HCT116 (cell line): ENCODE results near the gene CHRM3. TPM values are rescaled to one million over a fixed set of nuclear protein-coding genes. Genes with fewer than 3 reads are reported as not detected.

Experiments used
- ATAC-seq: fragments of 200-7000 bp; cut with Tn5 transposase; 2 replicates; pipeline ENCODE4 v1.9.1; 2020; ENCODE audit warnings: mild to moderate bottlenecking, moderate library complexity
- BruUV-seq: library from RNA; stranded (reverse); fragments of 400-500 nt; replicated peaks from 2 replicates; lab custom pipeline; 2021; lab: Mats Ljungman, UMichigan
- CTCF ChIA-PET: fragments of 300-600 bp; sonication (Branson Sonifier 250); formaldehyde crosslinking; loops from one replicate; lab custom pipeline; 2021; ENCODE audit warnings: antibody characterized with exemption; lab: Charles Lee
- POLR2A ChIA-PET: fragments of 300-600, 350-600 bp; sonication (Branson Sonifier 250); formaldehyde crosslinking; loops from one replicate; lab custom pipeline; 2021; ENCODE audit warnings: antibody characterized with exemption; lab: Charles Lee
- RAD21 ChIA-PET, 2 experiments: fragments of 300-600 bp; sonication (Branson Sonifier 250); formaldehyde crosslinking; loops; one replicate each; lab custom pipeline; 2023; ENCODE audit warnings: low total read pairs in 2 of 2; ENCODE audit not compliant: uncharacterized antibody in 2 of 2, unreplicated experiment in 2 of 2, low non-redundant PET in 1 of 2; lab: Charles Lee
- DNase-seq: peaks from one replicate; pipeline ENCODE4 v3.0.0-alpha.2; 2010; ENCODE audit warnings: low read depth, low spot score
- H2AFZ ChIP-seq: fragments of 200-600 bp; shearing (Covaris generic), sonication (generic); 2 replicates; pipeline ENCODE4 v1.6.1; 2017; ENCODE audit warnings: low read depth, mixed run types, mixed read lengths, antibody characterized with exemption, low read length; ENCODE audit not compliant: poor library complexity, severe bottlenecking
- H3K27ac ChIP-seq: 2 replicates; pipeline ENCODE4 v1.5.1; 2012; ENCODE audit warnings: low read depth, low read length
- H3K27me3 ChIP-seq: fragments of 200-600 bp; sonication (generic); 2 replicates; pipeline ENCODE4 v1.6.1; 2016; ENCODE audit warnings: mixed run types, low read length, mixed read lengths; ENCODE audit not compliant: insufficient read depth
- H3K36me3 ChIP-seq, 2 experiments: fragments of 200-500 bp in 1 of 2; fragments of 200-600 bp in 1 of 2; sonication (Bioruptor generic) in 1 of 2; sonication (generic) in 1 of 2; 2 replicates each; pipeline versions ENCODE4 v1.5.1 to v1.6.1; 2014 to 2016; ENCODE audit warnings: low read length in 2 of 2, inconsistent platforms in 1 of 2, mixed read lengths in 1 of 2, mixed run types in 1 of 2; ENCODE audit not compliant: insufficient read depth in 2 of 2, control insufficient read depth in 1 of 2
- H3K4me1 ChIP-seq, 2 experiments: fragments of 200-600 bp in 1 of 2; sonication (generic) in 1 of 2; 2 replicates each; pipeline versions ENCODE4 v1.5.1 to v1.6.1; 2012 to 2017; ENCODE audit warnings: low read length in 2 of 2, inconsistent platforms in 1 of 2, mild to moderate bottlenecking in 1 of 2, mixed read lengths in 1 of 2, mixed run types in 1 of 2, moderate library complexity in 1 of 2; ENCODE audit not compliant: insufficient read depth in 2 of 2, control insufficient read depth in 1 of 2
- H3K4me2 ChIP-seq: fragments of 200-600 bp; sonication (generic); 2 replicates; pipeline ENCODE4 v1.6.1; 2017; ENCODE audit warnings: mixed run types, low read length, mixed read lengths
- H3K4me3 ChIP-seq, 2 experiments: fragments of 200-600 bp in 1 of 2; sonication (generic) in 1 of 2; replicated peaks in 1 of 2; 2 replicates each; pipeline ENCODE4 v1.5.1; 2011 to 2016; ENCODE audit warnings: low read length in 2 of 2, control low read depth in 1 of 2, low read depth in 1 of 2, mild to moderate bottlenecking in 1 of 2, mixed read lengths in 1 of 2, mixed run types in 1 of 2
- H3K79me2 ChIP-seq: fragments of 200-600 bp; sonication (generic); 2 replicates; pipeline ENCODE4 v1.6.1; 2017; ENCODE audit warnings: mild to moderate bottlenecking, mixed run types, low read length, moderate library complexity, mixed read lengths; ENCODE audit not compliant: insufficient read depth
- H3K9ac ChIP-seq: fragments of 200-600 bp; sonication (generic); 2 replicates; pipeline ENCODE4 v1.6.1; 2016; ENCODE audit warnings: low read length, mixed read lengths
- H3K9me2 ChIP-seq: fragments of 200-600 bp; sonication (generic), shearing (Covaris generic); 2 replicates; pipeline ENCODE4 v1.6.1; 2017; ENCODE audit warnings: mixed run types, mild to moderate bottlenecking, moderate library complexity; ENCODE audit not compliant: insufficient read depth
- H3K9me3 ChIP-seq, 2 experiments: fragments of 200-500 bp in 1 of 2; fragments of 200-600 bp in 1 of 2; sonication (Bioruptor generic) in 1 of 2; sonication (generic) in 1 of 2; 2 replicates each; pipeline ENCODE4 v1.6.1; 2014 to 2017; ENCODE audit warnings: low read length in 2 of 2, mixed read lengths in 2 of 2, inconsistent platforms in 1 of 2, low read depth in 1 of 2, mild to moderate bottlenecking in 1 of 2, mixed run types in 1 of 2, moderate library complexity in 1 of 2; ENCODE audit not compliant: control insufficient read depth in 1 of 2, insufficient read depth in 1 of 2
- H4K20me1 ChIP-seq: fragments of 200-600 bp; sonication (generic), shearing (Covaris generic); 2 replicates; pipeline ENCODE4 v1.6.1; 2017; ENCODE audit warnings: mixed run types, mild to moderate bottlenecking, moderate library complexity; ENCODE audit not compliant: insufficient read depth
- ATF3 ChIP-seq: IDR thresholded peaks from 2 replicates; pipeline ENCODE4 v1.6.1; 2012
- CBX3 ChIP-seq: IDR thresholded peaks from 2 replicates; pipeline ENCODE4 v1.6.1; 2012; ENCODE audit warnings: low read depth
- CEBPB ChIP-seq: IDR thresholded peaks from 2 replicates; pipeline ENCODE4 v1.6.1; 2012; ENCODE audit warnings: low read depth
- CTCF ChIP-seq, 3 experiments: fragments of 200-600 bp in 1 of 3; sonication (generic) in 1 of 3; IDR thresholded peaks in 2 of 3; conservative IDR thresholded peaks in 1 of 3; 2 replicates each; pipeline ENCODE4 v1.5.1; 2012 to 2017; ENCODE audit warnings: low read depth in 2 of 3, low read length in 2 of 3, antibody characterized with exemption in 1 of 3, borderline replicate concordance in 1 of 3, control low read depth in 1 of 3, mild to moderate bottlenecking in 1 of 3, mixed read lengths in 1 of 3, mixed run types in 1 of 3, moderate library complexity in 1 of 3; ENCODE audit not compliant: insufficient read depth in 1 of 3
- EGR1 ChIP-seq: IDR thresholded peaks from 2 replicates; pipeline ENCODE4 v1.6.1; 2012; ENCODE audit warnings: low read depth
- ELF1 ChIP-seq: IDR thresholded peaks from 2 replicates; pipeline ENCODE4 v1.6.1; 2012; ENCODE audit warnings: low read depth, borderline replicate concordance
- EZH2 ChIP-seq: fragments of 200-600 bp; sonication (generic); IDR thresholded peaks from 2 replicates; pipeline ENCODE4 v1.6.1; 2017; ENCODE audit warnings: antibody characterized with exemption, mixed run types
- EZH2phosphoT487 ChIP-seq: fragments of 200-600 bp; IDR thresholded peaks from 2 replicates; pipeline ENCODE4 v1.6.1; 2018; ENCODE audit warnings: antibody characterized with exemption, borderline replicate concordance
- FOSL1 ChIP-seq: IDR thresholded peaks from 2 replicates; pipeline ENCODE4 v1.6.1; 2012; ENCODE audit warnings: low read depth
- JUND ChIP-seq: IDR thresholded peaks from 2 replicates; pipeline ENCODE4 v1.6.1; 2012
- POLR2A ChIP-seq: IDR thresholded peaks from 2 replicates; pipeline ENCODE4 v1.7.0; 2011; ENCODE audit warnings: borderline replicate concordance; ENCODE audit not compliant: insufficient read depth, insufficient read length; ENCODE audit errors: extremely low read depth
- POLR2AphosphoS5 ChIP-seq: IDR thresholded peaks from 2 replicates; pipeline ENCODE4 v1.6.1; 2011; ENCODE audit warnings: mild to moderate bottlenecking, low read depth, low read length, moderate library complexity
- RAD21 ChIP-seq: IDR thresholded peaks from 2 replicates; pipeline ENCODE4 v1.6.1; 2012; ENCODE audit warnings: low read depth, mild to moderate bottlenecking
- REST ChIP-seq: IDR thresholded peaks from 2 replicates; pipeline ENCODE4 v1.6.1; 2012; ENCODE audit warnings: low read depth
- SIN3A ChIP-seq: IDR thresholded peaks from 2 replicates; pipeline ENCODE4 v1.6.1; 2012; ENCODE audit warnings: low read depth
- SP1 ChIP-seq: IDR thresholded peaks from 2 replicates; pipeline ENCODE4 v1.6.1; 2012; ENCODE audit warnings: low read depth
- TCF7L2 ChIP-seq: IDR thresholded peaks from 2 replicates; pipeline ENCODE4 v1.7.0; 2011; ENCODE audit warnings: borderline replicate concordance, inconsistent platforms; ENCODE audit not compliant: insufficient read depth, insufficient read length; ENCODE audit errors: extremely low read depth
- YY1 ChIP-seq: IDR thresholded peaks from 2 replicates; pipeline ENCODE4 v1.6.1; 2011; ENCODE audit warnings: low read length, low read depth, moderate library complexity, mild to moderate bottlenecking; ENCODE audit not compliant: insufficient replicate concordance; ENCODE audit errors: extremely low read depth
- ZFX ChIP-seq: fragments of 450-650 bp; IDR thresholded peaks from 2 replicates; pipeline ENCODE4 v1.6.1; 2017
- ZNF274 ChIP-seq: fragments of 200-500 bp; sonication (Bioruptor generic); IDR thresholded peaks from 2 replicates; pipeline ENCODE4 v1.6.1; 2014; ENCODE audit warnings: mild to moderate bottlenecking, low read depth, low read length, inconsistent platforms
- intact Hi-C: fragments of 100-400 bp; cut with micrococcal nuclease; formaldehyde crosslinking; loops from 2 replicates; pipeline ENCODE4 v1.10.0; 2022
- total RNA-seq: library from RNA; stranded (reverse); gene quantifications from one replicate; pipeline ENCODE4 v1.2.1, GENCODE V29; 2021; ENCODE audit not compliant: unreplicated experiment

CHRM3 gene
- total RNA-seq, 1 experiment from 2014 or later, result 0.15 TPM

- Histone ChIP-seq H3K4me3 (no peak overlapping the region), H3K9me2 (no peaks in the 10 kb centered on the region), H3K4me2 (no peak overlapping the region), H3K79me2 (no peaks in the 10 kb centered on the region), H3K27me3 (no peaks in the 10 kb centered on the region), H3K9me3 (peaks cover 0 to 7% of the 10 kb centered on the region in 2 experiments; a peak in 2 of 4 replicates), H3K4me1 (no peaks in the 10 kb centered on the region), H4K20me1 (no peaks in the 10 kb centered on the region), H3K27ac (no peak overlapping the region), H2AFZ (no peak overlapping the region), H3K9ac (no peak overlapping the region), H3K36me3 (no peaks in the 10 kb centered on the region)
- DNase-seq (no peak), ATAC-seq (no peak)
- CTCF ChIA-PET, result no interaction called here
- RAD21 ChIA-PET, result no interaction called here
- BruUV-seq, result no TSS peak
- POLR2A ChIA-PET, result no interaction called here
- intact Hi-C loops, result no loop called here
- no peak for TF ChIP-seq ZFX
- TF ChIP-seq POLR2A, result no peak
- TF ChIP-seq CBX3, result no peak
- TF ChIP-seq CEBPB, result no peak
- TF ChIP-seq ATF3, result no peak
- TF ChIP-seq CTCF (IDR thresholded peaks at IDR 0.05 in 2 of 3, conservative IDR thresholded peaks at IDR 0.05 in 1 of 3; ENCODE audit: borderline replicate concordance in 1 of 3, insufficient read depth in 1 of 3, low read depth in 2 of 3, low read length in 2 of 3), result no peak
- no peak for TF ChIP-seq REST
- no peak for TF ChIP-seq YY1
- no peak for TF ChIP-seq RAD21
- no peak for TF ChIP-seq JUND
- no peak for TF ChIP-seq EZH2
- no peak for TF ChIP-seq ZNF274
- TF ChIP-seq SP1, result no peak
- no peak for TF ChIP-seq EZH2phosphoT487
- TF ChIP-seq POLR2AphosphoS5, result no peak
- TF ChIP-seq FOSL1, result no peak
- no peak for TF ChIP-seq SIN3A
- TF ChIP-seq TCF7L2, result no peak
- TF ChIP-seq EGR1, result no peak
- TF ChIP-seq ELF1, result no peak
Measured at GRCh38 chr1:239349699-239350098, 36.7 kb upstream of the CHRM3 start.
